ENCODE data around the gene NBR1.

GRCh38 chr17:43226393-43226792, 55.4 kb downstream of the NBR1 start:
- TF ChIP-seq, protein P1, sequence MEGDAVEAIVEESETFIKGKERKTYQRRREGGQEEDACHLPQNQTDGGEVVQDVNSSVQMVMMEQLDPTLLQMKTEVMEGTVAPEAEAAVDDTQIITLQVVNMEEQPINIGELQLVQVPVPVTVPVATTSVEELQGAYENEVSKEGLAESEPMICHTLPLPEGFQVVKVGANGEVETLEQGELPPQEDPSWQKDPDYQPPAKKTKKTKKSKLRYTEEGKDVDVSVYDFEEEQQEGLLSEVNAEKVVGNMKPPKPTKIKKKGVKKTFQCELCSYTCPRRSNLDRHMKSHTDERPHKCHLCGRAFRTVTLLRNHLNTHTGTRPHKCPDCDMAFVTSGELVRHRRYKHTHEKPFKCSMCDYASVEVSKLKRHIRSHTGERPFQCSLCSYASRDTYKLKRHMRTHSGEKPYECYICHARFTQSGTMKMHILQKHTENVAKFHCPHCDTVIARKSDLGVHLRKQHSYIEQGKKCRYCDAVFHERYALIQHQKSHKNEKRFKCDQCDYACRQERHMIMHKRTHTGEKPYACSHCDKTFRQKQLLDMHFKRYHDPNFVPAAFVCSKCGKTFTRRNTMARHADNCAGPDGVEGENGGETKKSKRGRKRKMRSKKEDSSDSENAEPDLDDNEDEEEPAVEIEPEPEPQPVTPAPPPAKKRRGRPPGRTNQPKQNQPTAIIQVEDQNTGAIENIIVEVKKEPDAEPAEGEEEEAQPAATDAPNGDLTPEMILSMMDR (IDR thresholded peaks at IDR 0.05) = no peak
- TF ChIP-seq POLR2A (IDR thresholded peaks at IDR 0.05) = no peak
